Measurements from ENCODE around the gene ST8SIA4. TPM values are rescaled to one million over a fixed set of nuclear protein-coding genes. Genes with fewer than 3 reads are reported as not detected.

ST8SIA4 gene
- not detected in 2 replicates for total RNA-seq (2014; rRNA removed; shearing (Covaris generic))

GRCh38 chr5:100903039-100903887 lies at the start of gene ST8SIA4:
Gene ST8SIA4, minus strand, starts transcription at chr5:100903282. Its CDS starts 327 bp downstream, at chr5:100902955.
- DNase-seq (ENCODE audit: low spot score), result no peak

DNA sequence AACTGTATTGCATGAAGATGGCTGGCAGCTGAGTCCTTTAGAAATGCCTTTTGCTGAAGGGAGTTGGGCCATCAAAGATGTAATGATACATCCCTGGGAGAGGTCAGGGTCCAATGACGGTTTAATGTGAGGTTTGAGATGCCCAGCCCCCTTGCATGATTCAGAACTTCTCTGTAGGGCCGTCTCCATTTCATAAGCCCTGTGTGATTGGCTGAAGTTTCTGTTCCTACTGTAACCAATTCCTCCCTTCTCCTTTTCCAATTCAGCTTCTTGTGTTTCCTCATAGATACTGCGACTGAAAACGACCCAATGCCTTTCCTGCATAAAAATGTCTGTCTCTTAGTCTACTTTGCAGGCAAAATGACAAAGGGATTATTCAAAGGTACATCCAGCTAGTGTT lies 47.9 kb upstream of the ST8SIA4 start:
- no peak for DNase-seq (ENCODE audit: low spot score)

- no peak for DNase-seq (ENCODE audit: low spot score)
Observed at GRCh38 chr5:100913298-100913697, 10.2 kb upstream of the ST8SIA4 start.

- no peak for DNase-seq (ENCODE audit: low spot score)
Observed at GRCh38 chr5:100909034-100909433, 6.0 kb upstream of the ST8SIA4 start.

DNA sequence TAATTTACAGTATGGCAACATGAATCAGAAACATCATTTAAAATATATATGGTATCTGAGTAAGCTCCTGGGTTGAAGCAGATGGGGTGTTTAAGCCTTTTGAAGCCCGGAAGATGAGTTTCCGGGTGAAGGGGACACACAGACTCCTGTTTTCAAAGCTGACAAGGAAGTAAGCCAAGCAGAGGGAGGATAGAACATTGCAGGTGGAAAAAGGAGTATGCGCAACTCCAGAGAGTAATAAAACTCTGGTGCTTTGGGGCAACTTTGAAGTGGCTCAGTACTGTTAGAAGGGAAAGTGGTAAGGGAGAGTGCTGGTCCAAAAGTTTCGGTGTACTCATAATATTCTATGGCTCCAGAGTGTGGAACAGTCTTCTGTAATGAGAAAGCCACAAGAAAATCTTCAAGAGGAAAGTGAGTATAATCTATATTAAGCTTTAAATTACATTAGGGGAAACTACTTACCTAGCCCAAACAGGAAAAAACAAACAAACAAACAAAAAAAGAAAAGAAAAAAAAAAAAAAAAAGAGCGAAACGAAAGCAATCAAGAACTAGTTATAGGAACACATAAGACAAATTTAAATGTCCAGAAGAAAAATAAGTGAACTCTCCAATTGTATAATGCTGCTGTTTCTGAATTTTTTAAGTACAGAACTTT lies 2.3 kb upstream of the ST8SIA4 start:
- no peak for DNase-seq (ENCODE audit: low spot score)

- DNase-seq (ENCODE audit: low spot score), result no peak
Observed at GRCh38 chr5:100904259-100904861, 1.3 kb upstream of the ST8SIA4 start.

- DNase-seq (ENCODE audit: low spot score), result no peak
Observed at GRCh38 chr5:100902440-100903038, 543 bp downstream of the ST8SIA4 start.

- no peak for DNase-seq (ENCODE audit: low spot score)
Observed at GRCh38 chr5:100901821-100902341, 1.2 kb downstream of the ST8SIA4 start.

DNA sequence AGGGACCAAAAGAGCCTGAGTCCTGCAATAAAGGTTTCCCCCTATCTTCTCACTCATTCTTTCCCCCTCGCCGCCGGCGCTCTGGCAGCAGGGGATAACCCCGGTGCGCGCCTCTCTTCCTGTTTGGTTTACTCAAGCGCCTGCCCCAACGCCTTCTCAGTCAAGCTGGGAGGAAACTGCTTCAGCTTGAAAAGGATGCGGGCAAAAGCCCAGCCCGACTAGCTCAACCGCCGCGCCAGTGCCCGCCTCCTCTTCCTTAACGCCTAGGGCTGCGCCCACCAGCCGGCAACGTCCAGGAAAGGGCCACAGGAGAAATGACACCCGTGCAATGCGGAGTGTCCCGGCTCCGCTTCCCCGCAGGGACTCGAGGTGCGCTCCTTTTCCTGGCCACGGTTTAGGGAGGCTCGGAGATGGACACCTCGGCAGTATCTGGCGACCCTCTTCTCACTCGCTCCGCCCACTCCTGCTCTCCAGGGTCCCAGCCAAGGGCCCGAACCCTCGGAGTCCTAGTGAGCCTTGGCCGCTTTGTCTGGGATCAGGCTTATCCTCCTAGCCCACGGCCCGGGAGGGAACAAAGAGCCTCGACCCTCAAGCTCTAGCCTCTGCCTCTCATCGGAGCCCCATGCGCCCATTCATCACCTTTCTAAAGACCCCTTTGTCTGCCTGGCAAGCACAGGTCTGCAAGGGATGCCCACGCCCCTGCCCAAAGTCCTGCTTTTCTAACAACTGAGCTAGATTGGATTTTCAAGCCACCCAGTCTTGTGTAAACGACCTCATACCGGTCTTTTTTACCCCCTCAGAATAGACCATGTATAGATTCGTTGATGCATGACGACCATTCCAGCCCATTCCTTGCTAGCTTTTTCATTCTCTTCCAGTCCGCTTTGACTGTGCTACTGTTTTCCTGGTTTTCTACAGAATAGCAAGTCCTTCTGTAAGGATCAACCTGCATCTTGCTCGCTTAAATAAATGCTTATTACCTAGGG lies 2.0 kb downstream of the ST8SIA4 start:
- no peak for DNase-seq (ENCODE audit: low spot score)

- peak; percentile 5 for DNase-seq (ENCODE audit: low spot score)
Observed at GRCh38 chr5:100900142-100900795, 2.8 kb downstream of the ST8SIA4 start.

DNA sequence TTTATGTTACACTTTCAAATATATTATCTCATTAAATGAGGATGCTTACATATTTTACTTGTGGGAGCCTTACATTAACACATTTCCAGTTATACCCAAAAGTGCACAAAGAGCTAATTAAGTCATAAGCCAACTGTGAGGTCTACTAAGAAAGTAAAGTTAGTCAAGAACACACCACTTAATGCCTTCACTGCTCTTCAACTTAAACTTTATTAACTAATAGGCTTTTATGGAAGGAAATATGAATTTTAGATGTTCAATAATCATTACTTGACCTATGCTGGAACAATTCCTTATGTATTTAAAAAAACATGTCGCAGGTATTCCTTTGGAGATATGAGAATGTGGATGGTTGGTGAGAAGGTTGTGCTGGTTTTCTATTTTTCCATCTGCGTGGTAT lies 3.4 kb downstream of the ST8SIA4 start:
- DNase-seq (ENCODE audit: low spot score), result no peak

DNA sequence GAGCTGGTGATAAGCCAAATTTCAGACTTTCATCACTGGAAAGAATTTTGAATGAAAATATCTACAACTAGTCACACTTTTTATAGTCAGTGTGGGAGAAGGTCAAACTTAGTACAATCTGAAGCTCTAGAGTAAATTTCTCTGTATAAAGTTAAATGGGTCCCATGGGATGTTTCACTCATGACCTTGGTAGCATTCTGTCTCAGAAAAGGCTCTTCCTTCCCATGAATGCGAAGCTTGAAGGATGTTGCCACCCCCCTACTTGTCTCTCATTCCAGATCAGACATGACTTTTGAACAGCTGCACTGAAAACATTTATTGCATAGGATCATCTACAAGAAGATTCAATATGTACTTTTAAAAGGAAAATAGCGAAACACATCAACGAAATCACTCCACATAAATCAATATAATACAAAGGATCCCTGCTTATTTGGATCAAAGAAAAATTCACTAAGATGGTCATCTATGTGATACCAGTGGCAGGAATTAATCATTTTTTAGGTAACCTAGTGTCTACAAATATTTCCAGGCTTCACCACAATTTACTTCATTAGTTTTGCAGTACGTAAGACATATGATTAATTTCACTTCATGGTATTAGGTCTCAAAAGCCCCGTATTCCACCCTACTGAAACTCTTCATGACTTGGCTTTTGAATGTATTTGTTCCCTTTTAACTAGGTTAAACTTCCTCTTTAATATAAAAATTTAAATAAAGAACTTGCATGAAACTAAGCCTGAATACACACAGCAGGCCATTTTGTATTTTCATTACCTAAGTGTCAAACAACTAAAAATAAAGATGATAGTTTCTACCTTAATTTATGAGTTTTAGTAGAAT lies 4.4 kb downstream of the ST8SIA4 start:
- no peak for DNase-seq (ENCODE audit: low spot score)

DNA sequence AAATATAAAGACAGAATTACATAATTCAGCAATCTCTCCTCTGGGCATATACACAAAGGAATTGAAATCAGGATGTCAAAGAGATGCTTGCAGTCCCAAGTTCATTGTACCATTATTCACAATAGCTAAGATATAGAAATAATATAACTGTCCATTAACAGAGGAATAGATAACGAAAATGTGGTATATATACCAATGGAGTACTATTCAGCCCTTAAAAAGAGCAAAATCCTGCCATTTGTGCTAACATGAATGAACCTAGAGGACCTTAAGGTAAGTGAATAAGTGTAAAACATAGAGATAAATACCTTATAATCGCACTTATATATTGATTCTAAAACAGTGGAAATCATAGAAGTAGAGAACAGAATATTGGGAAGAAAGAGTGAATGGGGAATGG lies 7.0 kb downstream of the ST8SIA4 start:
- no peak for DNase-seq (ENCODE audit: low spot score)

DNA sequence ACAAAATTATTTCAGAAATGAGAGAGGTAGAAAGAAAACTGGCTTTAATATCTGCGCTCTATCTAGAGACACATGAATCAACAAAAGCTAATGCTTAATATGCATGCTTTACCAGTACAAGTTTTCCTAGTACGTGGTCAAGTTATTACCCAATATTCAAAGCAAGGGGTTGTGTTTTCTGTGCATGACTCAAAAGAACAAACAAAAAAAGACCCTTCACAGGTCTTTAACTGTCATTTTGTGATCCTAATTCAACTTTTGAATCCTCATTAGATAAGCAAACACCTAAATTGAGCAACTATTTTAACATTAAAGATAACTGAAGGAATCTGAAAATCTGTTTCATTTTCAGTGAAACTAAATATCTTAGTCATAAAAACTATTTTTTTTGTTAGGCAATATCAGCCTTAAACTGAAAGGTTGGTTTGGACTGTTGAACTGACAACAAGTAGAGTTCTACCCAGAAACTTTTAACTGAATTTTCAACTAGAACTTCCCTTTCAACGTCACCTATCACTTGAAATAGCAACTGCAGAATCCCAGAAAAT lies 12.5 kb downstream of the ST8SIA4 start:
- DNase-seq (ENCODE audit: low spot score), result no peak

GRCh38 chr5:100889896-100890295 lies 13.2 kb downstream of the ST8SIA4 start:
- DNase-seq (ENCODE audit: low spot score), result no peak

DNA sequence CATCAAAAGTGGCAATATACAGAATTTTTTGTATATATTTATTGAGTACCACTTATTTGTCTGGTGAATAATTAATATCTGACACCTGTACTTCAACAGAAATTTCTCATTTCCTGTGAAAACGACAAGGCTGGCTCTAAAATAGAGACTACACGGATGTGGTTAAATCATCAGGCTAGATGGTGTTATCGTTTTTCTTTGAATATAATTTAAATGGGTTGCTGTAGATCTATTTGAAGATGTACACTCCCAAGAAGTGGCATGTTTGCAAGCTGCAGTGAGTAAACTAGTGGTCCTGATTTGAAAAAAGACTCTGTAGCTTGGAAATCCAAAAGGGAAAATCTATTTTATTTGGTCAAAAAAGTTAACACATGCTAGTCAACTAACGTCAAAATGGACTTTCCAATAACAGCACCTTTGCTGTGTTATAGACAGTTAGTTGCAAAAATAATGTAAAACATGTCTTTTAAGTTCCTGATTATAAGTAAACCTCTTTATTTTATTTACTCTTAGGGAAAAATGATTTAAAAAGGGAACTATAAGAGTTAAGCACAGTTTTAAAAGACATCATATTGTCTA lies 13.8 kb downstream of the ST8SIA4 start:
- DNase-seq (ENCODE audit: low spot score), result no peak

DNA sequence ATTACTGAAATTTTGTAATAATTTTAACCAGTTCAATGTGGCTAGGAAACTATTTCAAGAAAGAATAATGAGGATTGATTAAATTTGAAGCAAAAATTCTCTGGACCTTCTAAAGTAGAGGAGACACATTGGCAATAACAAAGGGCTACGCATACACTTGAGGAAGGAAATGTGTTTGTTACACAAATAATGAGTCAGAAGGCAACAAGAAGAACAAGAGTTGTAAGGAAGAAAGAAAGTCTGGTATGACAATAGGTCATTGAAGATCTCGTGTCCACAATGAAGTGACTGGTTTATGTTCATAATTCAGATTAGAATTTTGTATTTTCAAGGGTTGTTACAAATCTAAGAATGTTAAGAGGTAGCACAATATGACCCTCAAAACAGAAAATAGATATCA lies 25.8 kb downstream of the ST8SIA4 start:
- DNase-seq (ENCODE audit: low spot score), result peak; percentile 12

DNA sequence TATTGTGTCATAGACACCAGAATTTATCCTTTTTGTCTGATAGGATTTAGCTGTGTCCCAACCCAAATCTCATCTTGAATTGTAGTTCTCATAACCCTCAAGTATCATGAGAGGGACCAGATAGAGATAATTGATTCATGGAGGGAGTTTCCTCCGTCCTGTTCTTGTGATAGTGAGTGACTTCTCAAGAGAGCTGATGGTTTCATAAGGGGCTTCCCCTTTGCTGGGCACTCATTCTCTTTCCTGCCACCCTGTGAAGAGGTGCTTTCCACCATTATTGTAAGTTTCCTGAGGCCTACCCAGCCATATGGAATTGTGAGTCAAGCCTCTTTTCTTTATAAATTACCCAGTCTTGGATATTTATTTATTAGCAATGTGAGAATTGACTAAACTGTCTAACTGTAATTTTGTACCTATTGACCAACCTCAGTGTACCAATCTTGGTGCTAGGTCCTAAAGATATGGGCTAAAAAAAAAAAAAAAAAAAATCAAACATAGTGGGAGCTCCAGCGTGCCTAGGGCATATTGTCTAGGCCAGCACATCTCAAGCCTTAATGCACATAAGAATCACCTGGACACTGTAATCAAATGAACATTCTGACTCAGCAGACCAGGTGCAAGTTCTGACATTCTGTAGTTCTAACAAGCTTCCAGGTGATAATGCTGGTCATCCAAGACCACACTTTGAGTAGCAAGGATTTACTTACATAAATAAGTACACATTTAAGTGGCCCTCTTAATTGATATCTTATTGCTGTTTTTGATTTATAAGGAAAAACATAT lies 30.5 kb downstream of the ST8SIA4 start:
- no peak for DNase-seq (ENCODE audit: low spot score)

All from HT-29 (cell line).